Mesenchymal stem cell (in vitro differentiated cells and primary cell): ENCODE measurements around the gene DHRSX.

Experiments used
- DNase-seq: peaks from one replicate; pipeline ENCODE4 v3.0.0-alpha.2; 2013
- H2AFZ ChIP-seq: one replicate; pipeline ENCODE4 v1.6.1; 2013; ENCODE audit warnings: low read depth, mild to moderate bottlenecking, control low read depth, inconsistent platforms, low read length, moderate library complexity
- H2AK5ac ChIP-seq: 2 replicates; pipeline ENCODE4 v1.6.1; 2013; ENCODE audit warnings: low read length, moderate library complexity, mild to moderate bottlenecking, inconsistent platforms; ENCODE audit not compliant: severe bottlenecking
- H2BK120ac ChIP-seq: one replicate; pipeline ENCODE4 v1.6.1; 2013; ENCODE audit warnings: low read depth, mild to moderate bottlenecking, inconsistent platforms, low read length, moderate library complexity
- H2BK12ac ChIP-seq, 2 experiments: one replicate each; pipeline ENCODE4 v1.6.1; 2013; ENCODE audit warnings: inconsistent platforms in 2 of 2, low read length in 2 of 2, mild to moderate bottlenecking in 2 of 2, moderate library complexity in 2 of 2, control low read depth in 1 of 2
- H2BK15ac ChIP-seq: one replicate; pipeline ENCODE4 v1.6.1; 2013; ENCODE audit warnings: mild to moderate bottlenecking, low read depth, inconsistent platforms; ENCODE audit not compliant: poor library complexity, severe bottlenecking
- H2BK5ac ChIP-seq: 2 replicates; pipeline ENCODE4 v1.6.1; 2013; ENCODE audit warnings: low read depth, mild to moderate bottlenecking, low read length, control low read depth, inconsistent platforms; ENCODE audit not compliant: poor library complexity, severe bottlenecking
- H3K14ac ChIP-seq, 2 experiments: one replicate each; pipeline ENCODE4 v1.6.1; 2013; ENCODE audit warnings: inconsistent platforms in 2 of 2, low read length in 2 of 2, control low read depth in 1 of 2, mild to moderate bottlenecking in 1 of 2, moderate library complexity in 1 of 2
- H3K18ac ChIP-seq, 2 experiments: one replicate each; pipeline ENCODE4 v1.6.1; 2013; ENCODE audit warnings: inconsistent platforms in 2 of 2, low read length in 2 of 2, control low read depth in 1 of 2, low read depth in 1 of 2, mild to moderate bottlenecking in 1 of 2
- H3K23ac ChIP-seq, 2 experiments: one replicate each; pipeline ENCODE4 v1.6.1; 2013; ENCODE audit warnings: inconsistent platforms in 2 of 2, low read length in 2 of 2, mild to moderate bottlenecking in 2 of 2, moderate library complexity in 2 of 2, control low read depth in 1 of 2
- H3K27ac ChIP-seq: 2 replicates; pipeline ENCODE4 v1.5.1; 2013; ENCODE audit warnings: mild to moderate bottlenecking, moderate library complexity, low read length, control low read depth, inconsistent platforms; ENCODE audit not compliant: poor library complexity, severe bottlenecking
- H3K27me3 ChIP-seq, 2 experiments: 2 replicates each; pipeline versions ENCODE4 v1.6.1 to v1.7.0; 2013; ENCODE audit warnings: low read length in 2 of 2, mild to moderate bottlenecking in 2 of 2, moderate library complexity in 2 of 2, control low read depth in 1 of 2, inconsistent platforms in 1 of 2; ENCODE audit not compliant: control insufficient read depth in 1 of 2, insufficient read depth in 1 of 2
- H3K36me3 ChIP-seq, 2 experiments: 2 replicates each; pipeline versions ENCODE4 v1.6.1 to v1.7.0; 2013; ENCODE audit warnings: low read length in 2 of 2, control low read depth in 1 of 2, inconsistent platforms in 1 of 2, low read depth in 1 of 2, mild to moderate bottlenecking in 1 of 2; ENCODE audit not compliant: insufficient read depth in 2 of 2, control insufficient read depth in 1 of 2
- H3K4ac ChIP-seq, 2 experiments: one replicate each; pipeline ENCODE4 v1.6.1; 2013; ENCODE audit warnings: inconsistent platforms in 2 of 2, low read length in 2 of 2, mild to moderate bottlenecking in 2 of 2, moderate library complexity in 2 of 2, control low read depth in 1 of 2, low read depth in 1 of 2
- H3K4me1 ChIP-seq: 2 replicates; pipeline ENCODE4 v1.6.1; 2013; ENCODE audit warnings: low read depth, low read length, control low read depth; ENCODE audit not compliant: control insufficient read depth, insufficient read depth
- H3K4me2 ChIP-seq: 2 replicates; pipeline ENCODE4 v1.6.1; 2013; ENCODE audit warnings: low read length, mild to moderate bottlenecking, inconsistent platforms; ENCODE audit not compliant: poor library complexity, severe bottlenecking
- H3K4me3 ChIP-seq, 2 experiments: 2 replicates each; pipeline versions ENCODE4 v1.5.1 to v1.7.0; 2013; ENCODE audit warnings: low read length in 2 of 2, mild to moderate bottlenecking in 2 of 2, control low read depth in 1 of 2, low read depth in 1 of 2; ENCODE audit not compliant: insufficient read depth in 1 of 2
- H3K79me1 ChIP-seq: replicated peaks from 2 replicates; pipeline ENCODE4 v1.6.1; 2013; ENCODE audit warnings: mild to moderate bottlenecking, control low read depth, low read length, inconsistent platforms; ENCODE audit not compliant: poor library complexity, severe bottlenecking
- H3K9ac ChIP-seq: 2 replicates; pipeline ENCODE4 v1.7.0; 2013; ENCODE audit warnings: mild to moderate bottlenecking, low read length, moderate library complexity
- H3K9me3 ChIP-seq: 2 replicates; pipeline ENCODE4 v1.7.0; 2013; ENCODE audit warnings: mild to moderate bottlenecking, low read length; ENCODE audit not compliant: control insufficient read depth
- H4K8ac ChIP-seq: one replicate; pipeline ENCODE4 v1.6.1; 2013; ENCODE audit warnings: inconsistent platforms, mild to moderate bottlenecking, low read length, moderate library complexity
- H4K91ac ChIP-seq: one replicate; pipeline ENCODE4 v1.6.1; 2013; ENCODE audit warnings: mild to moderate bottlenecking, low read length, inconsistent platforms
- WGBS: methylation state at CpG from one replicate; pipeline ENCODE4 v1.1.7; 2013; ENCODE audit warnings: mixed read lengths; 5-methylcytosine and 5-hydroxymethylcytosine counted together

The DHRSX gene

GRCh38 chrX:2432298-2432863 lies 68.4 kb downstream of the DHRSX start:
- no peak overlapping the region for H3K4ac ChIP-seq
- no peak overlapping the region for H2BK12ac ChIP-seq
- H3K79me1 ChIP-seq = peaks cover 23% of the 10 kb centered on the region
- DNase-seq = no peak
- 98% methylated on average over 10 of the region's 11 CpGs for WGBS
- no peak overlapping the region for H2AK5ac ChIP-seq
- H2BK5ac ChIP-seq = no peak overlapping the region
- H3K9me3 ChIP-seq = peaks cover 5% of the 10 kb centered on the region
- H2BK120ac ChIP-seq = no peak overlapping the region
- no peak overlapping the region for H3K18ac ChIP-seq
- H3K36me3 ChIP-seq = peaks cover 17 to 19% of the 10 kb centered on the region in 2 experiments
- H3K4me1 ChIP-seq = peaks cover 3% of the 10 kb centered on the region
- H3K4me3 ChIP-seq = no peak overlapping the region
- no peaks in the 10 kb centered on the region for H3K27me3 ChIP-seq
- no peak overlapping the region for H2AFZ ChIP-seq
- no peak overlapping the region for H3K27ac ChIP-seq
- no peak overlapping the region for H3K9ac ChIP-seq
- no peak overlapping the region for H3K14ac ChIP-seq
- no peak overlapping the region for H3K4me2 ChIP-seq
- no peak overlapping the region for H4K8ac ChIP-seq
- no peak overlapping the region for H4K91ac ChIP-seq
- H2BK15ac ChIP-seq = no peak overlapping the region
- no peak overlapping the region for H3K23ac ChIP-seq

GRCh38 chrX:2430265-2430825 lies 70.4 kb downstream of the DHRSX start:
- Histone ChIP-seq H3K36me3 (peaks cover 17 to 27% of the 10 kb centered on the region in 2 experiments), H3K27me3 (no peaks in the 10 kb centered on the region), H3K4me2 (no peak overlapping the region), H3K14ac (no peak overlapping the region), H2AFZ (no peak overlapping the region), H3K18ac (no peak overlapping the region), H3K23ac (no peak overlapping the region), H3K4me3 (no peak overlapping the region), H3K4me1 (peaks cover 3% of the 10 kb centered on the region), H2BK15ac (no peak overlapping the region), H2BK12ac (no peak overlapping the region), H3K4ac (no peak overlapping the region), H2BK5ac (no peak overlapping the region), H3K9me3 (peaks cover 5% of the 10 kb centered on the region), H2AK5ac (no peak overlapping the region), H4K91ac (no peak overlapping the region), H3K79me1 (peaks cover 29% of the 10 kb centered on the region), H3K9ac (no peak overlapping the region), H3K27ac (no peak overlapping the region), H4K8ac (no peak overlapping the region), H2BK120ac (no peak overlapping the region)
- WGBS = 92% methylated on average over 13 of the region's 13 CpGs
- no peak for DNase-seq

GRCh38 chrX:2427737-2428136 lies 73.0 kb downstream of the DHRSX start:
- H3K18ac ChIP-seq = no peak overlapping the region
- peaks cover 5% of the 10 kb centered on the region for H3K9me3 ChIP-seq
- no peaks in the 10 kb centered on the region for H3K27me3 ChIP-seq
- peaks cover 12 to 21% of the 10 kb centered on the region in 2 experiments for H3K36me3 ChIP-seq
- H2BK120ac ChIP-seq = no peak overlapping the region
- no peak overlapping the region for H3K23ac ChIP-seq
- no peak overlapping the region for H4K8ac ChIP-seq
- H3K9ac ChIP-seq = no peak overlapping the region
- H2AFZ ChIP-seq = no peak overlapping the region
- no peak overlapping the region for H3K14ac ChIP-seq
- DNase-seq = no peak
- H3K4me3 ChIP-seq = no peak overlapping the region
- H2AK5ac ChIP-seq = no peak overlapping the region
- no peak overlapping the region for H3K27ac ChIP-seq
- H2BK12ac ChIP-seq = no peak overlapping the region
- no peak overlapping the region for H3K4me2 ChIP-seq
- H3K4ac ChIP-seq = no peak overlapping the region
- no peak overlapping the region for H2BK5ac ChIP-seq
- H4K91ac ChIP-seq = no peak overlapping the region
- H3K79me1 ChIP-seq = peaks cover 28% of the 10 kb centered on the region
- H3K4me1 ChIP-seq = peaks cover under 1% of the 10 kb centered on the region
- no peak overlapping the region for H2BK15ac ChIP-seq
- 91% methylated on average over 3 of the region's 5 CpGs for WGBS

- H4K91ac ChIP-seq = no peak overlapping the region
- no peaks in the 10 kb centered on the region for H3K4me1 ChIP-seq
- no peak overlapping the region for H3K14ac ChIP-seq
- H3K4ac ChIP-seq = no peak overlapping the region
- no peak overlapping the region for H2AFZ ChIP-seq
- peaks cover 5% of the 10 kb centered on the region for H3K9me3 ChIP-seq
- no peak overlapping the region for H2BK5ac ChIP-seq
- 93% methylated on average over 7 of the region's 7 CpGs for WGBS
- H3K4me2 ChIP-seq = no peak overlapping the region
- no peak overlapping the region for H2BK120ac ChIP-seq
- H3K4me3 ChIP-seq = no peak overlapping the region
- H3K27me3 ChIP-seq = no peaks in the 10 kb centered on the region
- peaks cover 13 to 21% of the 10 kb centered on the region in 2 experiments for H3K36me3 ChIP-seq
- H2BK15ac ChIP-seq = no peak overlapping the region
- H3K79me1 ChIP-seq = peaks cover 24% of the 10 kb centered on the region
- H3K23ac ChIP-seq = no peak overlapping the region
- no peak overlapping the region for H4K8ac ChIP-seq
- H2BK12ac ChIP-seq = no peak overlapping the region
- no peak overlapping the region for H3K27ac ChIP-seq
- no peak for DNase-seq
- H2AK5ac ChIP-seq = no peak overlapping the region
- no peak overlapping the region for H3K18ac ChIP-seq
- H3K9ac ChIP-seq = no peak overlapping the region
Observed at GRCh38 chrX:2427147-2427546, 73.6 kb downstream of the DHRSX start.
